SK-N-SH treated with all-trans-retinoic acid at 6 μM for 48 hours (cell line): Measurements from ENCODE around the gene TESK1.

Experiments used
- ATAC-seq: fragments of 200-7000 bp; cut with Tn5 transposase; 3 replicates; pipeline ENCODE4 v1.9.1; 2020; ENCODE audit warnings: mild to moderate bottlenecking, moderate library complexity
- ARNTL ChIP-seq: fragments of 450-650 bp; formaldehyde crosslinking; IDR thresholded peaks from 2 replicates; pipeline ENCODE4 v1.5.0; 2020; ENCODE audit warnings: low read depth, mild to moderate bottlenecking, moderate library complexity, borderline replicate concordance
- BACH2 ChIP-seq: fragments of 250-450 bp; sonication (Bioruptor Pico); IDR thresholded peaks from 2 replicates; pipeline ENCODE4 v1.9.0; 2021; ENCODE audit warnings: mild to moderate bottlenecking, borderline replicate concordance
- CSDC2 ChIP-seq: fragments of 250-450 bp; sonication (Bioruptor Pico); IDR thresholded peaks from 2 replicates; pipeline ENCODE4 v1.5.0; 2020; ENCODE audit warnings: mild to moderate bottlenecking, moderate library complexity
- ESRRG ChIP-seq: fragments of 250-450 bp; sonication (Bioruptor Pico); IDR thresholded peaks from 2 replicates; pipeline ENCODE4 v1.6.1; 2021; ENCODE audit warnings: mild to moderate bottlenecking
- GLIS3 ChIP-seq: fragments of 250-450 bp; sonication (Bioruptor Pico); IDR thresholded peaks from 2 replicates; pipeline ENCODE4 v1.5.0; 2020; ENCODE audit warnings: mild to moderate bottlenecking, moderate library complexity
- ISL1 ChIP-seq: fragments of 250-450 bp; sonication (Bioruptor Pico); IDR thresholded peaks from 2 replicates; pipeline ENCODE4 v2.1.2; 2022; ENCODE audit warnings: mild to moderate bottlenecking, moderate library complexity
- OSR1 ChIP-seq: fragments of 250-450 bp; sonication (Bioruptor Pico); IDR thresholded peaks from 2 replicates; pipeline ENCODE4 v1.8.0; 2022; ENCODE audit warnings: moderate library complexity, mild to moderate bottlenecking, inconsistent platforms
- SNAI2 ChIP-seq: fragments of 250-450 bp; sonication (Bioruptor Pico); IDR thresholded peaks from 2 replicates; pipeline ENCODE4 v1.5.0; 2020; ENCODE audit warnings: mild to moderate bottlenecking, moderate library complexity
- TOX ChIP-seq: fragments of 250-450 bp; sonication (Bioruptor Pico); IDR thresholded peaks from 2 replicates; pipeline ENCODE4 v1.8.0; 2021; ENCODE audit warnings: mild to moderate bottlenecking, moderate library complexity, borderline replicate concordance
- ZC3H10 ChIP-seq: fragments of 250-450 bp; sonication (Bioruptor Pico); IDR thresholded peaks from 2 replicates; pipeline ENCODE4 v1.5.1; 2021; ENCODE audit warnings: mild to moderate bottlenecking, moderate library complexity
- ZFP3 ChIP-seq: fragments of 250-450 bp; sonication (Bioruptor Pico); IDR thresholded peaks from 2 replicates; pipeline ENCODE4 v1.5.0; 2020; ENCODE audit warnings: mild to moderate bottlenecking, moderate library complexity
- ZNF565 ChIP-seq: fragments of 450-650 bp; formaldehyde crosslinking; conservative IDR thresholded peaks from 2 replicates; pipeline ENCODE4 v1.5.0; 2020; ENCODE audit warnings: low read depth, mild to moderate bottlenecking, moderate library complexity
- ZNF70 ChIP-seq: fragments of 450-650 bp; formaldehyde crosslinking; IDR thresholded peaks from 2 replicates; pipeline ENCODE4 v1.5.0; 2020; ENCODE audit warnings: mild to moderate bottlenecking, moderate library complexity
- ZNF8 ChIP-seq: fragments of 450-650 bp; formaldehyde crosslinking; IDR thresholded peaks from 2 replicates; pipeline ENCODE4 v1.5.0; 2020; ENCODE audit warnings: mild to moderate bottlenecking, moderate library complexity
- TF ChIP-seq, protein P1 (sequence below): fragments of 250-450 bp; sonication (Bioruptor Pico); IDR thresholded peaks from 2 replicates; pipeline ENCODE4 v1.8.0; 2020; ENCODE audit warnings: mild to moderate bottlenecking, moderate library complexity, borderline replicate concordance
- TF ChIP-seq, protein P2 (sequence below): fragments of 250-450 bp; sonication (Bioruptor Pico); IDR thresholded peaks from 2 replicates; pipeline ENCODE4 v1.5.1; 2021; ENCODE audit warnings: mild to moderate bottlenecking, moderate library complexity
- TF ChIP-seq, protein P3 (sequence below): fragments of 250-450 bp; sonication (Bioruptor Pico); IDR thresholded peaks from 2 replicates; pipeline ENCODE4 v1.5.0; 2020; ENCODE audit warnings: mild to moderate bottlenecking, moderate library complexity
- TF ChIP-seq, protein P4 (sequence below): fragments of 250-450 bp; sonication (Bioruptor Pico); IDR thresholded peaks from 2 replicates; pipeline ENCODE4 v1.8.0; 2021; ENCODE audit warnings: low read depth, mild to moderate bottlenecking, moderate library complexity, borderline replicate concordance

Gene TESK1

DNA sequence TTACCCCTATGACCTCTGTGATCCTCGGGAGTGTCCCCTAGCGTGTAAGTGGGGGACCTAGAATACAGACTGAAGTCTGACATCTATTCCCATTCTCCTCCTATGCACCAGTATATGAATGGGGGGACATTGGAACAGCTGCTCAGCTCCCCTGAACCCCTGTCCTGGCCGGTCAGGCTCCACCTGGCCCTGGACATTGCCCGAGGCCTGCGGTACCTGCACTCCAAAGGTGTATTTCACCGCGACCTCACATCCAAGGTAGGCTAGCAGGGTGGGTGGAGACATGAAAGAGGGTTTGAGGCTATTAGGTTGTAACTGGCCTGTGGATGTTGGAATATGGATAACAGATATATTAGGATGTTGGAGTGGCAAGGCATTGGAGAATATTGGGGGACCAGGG is 1.7 kb downstream of the TESK1 start:
- TF ChIP-seq ZFP3 (CRISPR knock-in tag), result no peak
- TF ChIP-seq GLIS3 (CRISPR knock-in tag), result no peak
- no peak for TF ChIP-seq CSDC2 (CRISPR knock-in tag)
- no peak for TF ChIP-seq ESRRG (CRISPR knock-in tag)
- no peak for TF ChIP-seq ZC3H10 (CRISPR knock-in tag)
- TF ChIP-seq TOX (CRISPR knock-in tag), result no peak
- TF ChIP-seq, protein P1, sequence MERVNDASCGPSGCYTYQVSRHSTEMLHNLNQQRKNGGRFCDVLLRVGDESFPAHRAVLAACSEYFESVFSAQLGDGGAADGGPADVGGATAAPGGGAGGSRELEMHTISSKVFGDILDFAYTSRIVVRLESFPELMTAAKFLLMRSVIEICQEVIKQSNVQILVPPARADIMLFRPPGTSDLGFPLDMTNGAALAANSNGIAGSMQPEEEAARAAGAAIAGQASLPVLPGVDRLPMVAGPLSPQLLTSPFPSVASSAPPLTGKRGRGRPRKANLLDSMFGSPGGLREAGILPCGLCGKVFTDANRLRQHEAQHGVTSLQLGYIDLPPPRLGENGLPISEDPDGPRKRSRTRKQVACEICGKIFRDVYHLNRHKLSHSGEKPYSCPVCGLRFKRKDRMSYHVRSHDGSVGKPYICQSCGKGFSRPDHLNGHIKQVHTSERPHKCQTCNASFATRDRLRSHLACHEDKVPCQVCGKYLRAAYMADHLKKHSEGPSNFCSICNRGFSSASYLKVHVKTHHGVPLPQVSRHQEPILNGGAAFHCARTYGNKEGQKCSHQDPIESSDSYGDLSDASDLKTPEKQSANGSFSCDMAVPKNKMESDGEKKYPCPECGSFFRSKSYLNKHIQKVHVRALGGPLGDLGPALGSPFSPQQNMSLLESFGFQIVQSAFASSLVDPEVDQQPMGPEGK, result no peak
- no peak for TF ChIP-seq ISL1 (CRISPR knock-in tag)
- ATAC-seq, result no peak

DNA sequence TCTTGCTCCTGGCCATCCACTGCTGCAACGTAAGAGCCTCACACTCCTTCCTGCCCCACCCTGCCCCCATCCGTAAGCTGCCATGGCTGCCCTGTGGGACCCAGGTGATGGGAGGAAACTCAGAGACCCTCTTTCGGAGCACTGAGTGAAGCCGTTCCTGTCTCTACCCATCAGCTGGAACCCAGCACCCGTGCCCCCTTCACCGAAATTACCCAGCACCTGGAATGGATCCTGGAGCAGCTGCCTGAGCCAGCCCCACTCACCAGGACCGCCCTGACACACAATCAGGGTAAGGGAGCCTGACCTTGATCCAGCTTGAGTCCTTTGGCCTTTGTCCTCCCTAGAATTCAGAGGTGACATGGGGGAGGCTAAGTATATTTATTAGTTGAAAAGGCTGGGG is 3.2 kb downstream of the TESK1 start:
- no peak for ATAC-seq

DNA sequence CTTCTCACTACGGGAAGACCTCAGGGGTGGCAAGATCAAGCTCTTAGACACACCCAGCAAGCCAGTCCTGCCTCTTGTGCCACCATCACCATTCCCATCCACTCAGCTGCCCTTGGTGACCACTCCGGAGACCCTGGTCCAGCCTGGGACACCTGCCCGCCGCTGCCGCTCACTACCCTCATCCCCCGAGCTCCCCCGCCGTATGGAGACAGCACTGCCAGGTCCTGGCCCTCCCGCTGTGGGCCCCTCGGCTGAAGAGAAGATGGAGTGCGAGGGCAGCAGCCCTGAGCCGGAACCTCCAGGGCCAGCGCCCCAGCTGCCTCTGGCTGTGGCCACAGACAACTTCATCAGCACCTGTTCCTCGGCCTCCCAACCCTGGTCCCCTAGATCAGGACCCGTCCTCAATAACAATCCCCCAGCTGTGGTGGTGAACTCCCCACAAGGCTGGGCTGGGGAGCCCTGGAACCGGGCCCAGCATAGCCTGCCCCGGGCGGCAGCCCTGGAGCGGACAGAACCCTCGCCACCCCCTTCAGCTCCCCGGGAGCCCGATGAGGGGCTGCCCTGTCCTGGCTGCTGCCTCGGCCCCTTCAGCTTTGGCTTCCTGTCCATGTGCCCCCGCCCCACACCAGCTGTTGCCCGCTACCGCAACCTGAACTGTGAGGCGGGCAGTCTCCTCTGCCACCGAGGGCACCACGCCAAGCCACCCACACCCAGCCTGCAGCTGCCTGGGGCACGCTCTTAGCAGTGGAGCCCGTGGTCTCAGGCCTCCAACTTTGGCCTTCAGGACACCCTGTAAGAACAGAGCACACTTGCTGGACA is 4.1 kb downstream of the TESK1 start:
- TF ChIP-seq OSR1 (CRISPR knock-in tag) (no peak), ZNF70 (no peak), SNAI2 (no peak), BACH2 (CRISPR knock-in tag) (no peak), ARNTL (no peak), ISL1 (CRISPR knock-in tag) (no peak), ZNF8 (CRISPR knock-in tag) (no peak)
- TF ChIP-seq, protein P1, result no peak
- TF ChIP-seq, protein P2, sequence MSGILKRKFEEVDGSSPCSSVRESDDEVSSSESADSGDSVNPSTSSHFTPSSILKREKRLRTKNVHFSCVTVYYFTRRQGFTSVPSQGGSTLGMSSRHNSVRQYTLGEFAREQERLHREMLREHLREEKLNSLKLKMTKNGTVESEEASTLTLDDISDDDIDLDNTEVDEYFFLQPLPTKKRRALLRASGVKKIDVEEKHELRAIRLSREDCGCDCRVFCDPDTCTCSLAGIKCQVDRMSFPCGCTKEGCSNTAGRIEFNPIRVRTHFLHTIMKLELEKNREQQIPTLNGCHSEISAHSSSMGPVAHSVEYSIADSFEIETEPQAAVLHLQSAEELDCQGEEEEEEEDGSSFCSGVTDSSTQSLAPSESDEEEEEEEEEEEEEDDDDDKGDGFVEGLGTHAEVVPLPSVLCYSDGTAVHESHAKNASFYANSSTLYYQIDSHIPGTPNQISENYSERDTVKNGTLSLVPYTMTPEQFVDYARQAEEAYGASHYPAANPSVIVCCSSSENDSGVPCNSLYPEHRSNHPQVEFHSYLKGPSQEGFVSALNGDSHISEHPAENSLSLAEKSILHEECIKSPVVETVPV, result no peak
- no peak for ATAC-seq

More for the DNA sequence above, 3.2 kb downstream of the TESK1 start:
- TF ChIP-seq, protein P3, sequence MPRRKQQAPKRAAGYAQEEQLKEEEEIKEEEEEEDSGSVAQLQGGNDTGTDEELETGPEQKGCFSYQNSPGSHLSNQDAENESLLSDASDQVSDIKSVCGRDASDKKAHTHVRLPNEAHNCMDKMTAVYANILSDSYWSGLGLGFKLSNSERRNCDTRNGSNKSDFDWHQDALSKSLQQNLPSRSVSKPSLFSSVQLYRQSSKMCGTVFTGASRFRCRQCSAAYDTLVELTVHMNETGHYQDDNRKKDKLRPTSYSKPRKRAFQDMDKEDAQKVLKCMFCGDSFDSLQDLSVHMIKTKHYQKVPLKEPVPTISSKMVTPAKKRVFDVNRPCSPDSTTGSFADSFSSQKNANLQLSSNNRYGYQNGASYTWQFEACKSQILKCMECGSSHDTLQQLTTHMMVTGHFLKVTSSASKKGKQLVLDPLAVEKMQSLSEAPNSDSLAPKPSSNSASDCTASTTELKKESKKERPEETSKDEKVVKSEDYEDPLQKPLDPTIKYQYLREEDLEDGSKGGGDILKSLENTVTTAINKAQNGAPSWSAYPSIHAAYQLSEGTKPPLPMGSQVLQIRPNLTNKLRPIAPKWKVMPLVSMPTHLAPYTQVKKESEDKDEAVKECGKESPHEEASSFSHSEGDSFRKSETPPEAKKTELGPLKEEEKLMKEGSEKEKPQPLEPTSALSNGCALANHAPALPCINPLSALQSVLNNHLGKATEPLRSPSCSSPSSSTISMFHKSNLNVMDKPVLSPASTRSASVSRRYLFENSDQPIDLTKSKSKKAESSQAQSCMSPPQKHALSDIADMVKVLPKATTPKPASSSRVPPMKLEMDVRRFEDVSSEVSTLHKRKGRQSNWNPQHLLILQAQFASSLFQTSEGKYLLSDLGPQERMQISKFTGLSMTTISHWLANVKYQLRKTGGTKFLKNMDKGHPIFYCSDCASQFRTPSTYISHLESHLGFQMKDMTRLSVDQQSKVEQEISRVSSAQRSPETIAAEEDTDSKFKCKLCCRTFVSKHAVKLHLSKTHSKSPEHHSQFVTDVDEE (CRISPR knock-in tag), result no peak
- TF ChIP-seq ZNF70, result no peak
- TF ChIP-seq, protein P1, result no peak
- no peak for TF ChIP-seq ZNF565 (CRISPR knock-in tag)
- TF ChIP-seq, protein P2, result no peak
- TF ChIP-seq SNAI2, result no peak
- TF ChIP-seq, protein P4, sequence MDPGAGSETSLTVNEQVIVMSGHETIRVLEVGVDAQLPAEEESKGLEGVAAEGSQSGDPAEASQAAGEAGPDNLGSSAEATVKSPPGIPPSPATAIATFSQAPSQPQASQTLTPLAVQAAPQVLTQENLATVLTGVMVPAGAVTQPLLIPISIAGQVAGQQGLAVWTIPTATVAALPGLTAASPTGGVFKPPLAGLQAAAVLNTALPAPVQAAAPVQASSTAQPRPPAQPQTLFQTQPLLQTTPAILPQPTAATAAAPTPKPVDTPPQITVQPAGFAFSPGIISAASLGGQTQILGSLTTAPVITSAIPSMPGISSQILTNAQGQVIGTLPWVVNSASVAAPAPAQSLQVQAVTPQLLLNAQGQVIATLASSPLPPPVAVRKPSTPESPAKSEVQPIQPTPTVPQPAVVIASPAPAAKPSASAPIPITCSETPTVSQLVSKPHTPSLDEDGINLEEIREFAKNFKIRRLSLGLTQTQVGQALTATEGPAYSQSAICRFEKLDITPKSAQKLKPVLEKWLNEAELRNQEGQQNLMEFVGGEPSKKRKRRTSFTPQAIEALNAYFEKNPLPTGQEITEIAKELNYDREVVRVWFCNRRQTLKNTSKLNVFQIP (CRISPR knock-in tag), result no peak
- no peak for TF ChIP-seq GLIS3 (CRISPR knock-in tag)
- no peak for TF ChIP-seq BACH2 (CRISPR knock-in tag)
- TF ChIP-seq ARNTL, result no peak
- TF ChIP-seq, all 23 proteins: peak for 0
